HL-60/S4 treated with retinoic acid at 250 ng/mL for 4 days and 3 days (cell line): ENCODE results near the gene ACCSL.

Experiments
- in situ Hi-C: fragments of 300-500 bp; cut with MboI; formaldehyde crosslinking; loops from 2 replicates; pipeline ENCODE4 v1.7.0; 2022; ENCODE audit warnings: low sequenced_read_pairs

Gene ACCSL

DNA sequence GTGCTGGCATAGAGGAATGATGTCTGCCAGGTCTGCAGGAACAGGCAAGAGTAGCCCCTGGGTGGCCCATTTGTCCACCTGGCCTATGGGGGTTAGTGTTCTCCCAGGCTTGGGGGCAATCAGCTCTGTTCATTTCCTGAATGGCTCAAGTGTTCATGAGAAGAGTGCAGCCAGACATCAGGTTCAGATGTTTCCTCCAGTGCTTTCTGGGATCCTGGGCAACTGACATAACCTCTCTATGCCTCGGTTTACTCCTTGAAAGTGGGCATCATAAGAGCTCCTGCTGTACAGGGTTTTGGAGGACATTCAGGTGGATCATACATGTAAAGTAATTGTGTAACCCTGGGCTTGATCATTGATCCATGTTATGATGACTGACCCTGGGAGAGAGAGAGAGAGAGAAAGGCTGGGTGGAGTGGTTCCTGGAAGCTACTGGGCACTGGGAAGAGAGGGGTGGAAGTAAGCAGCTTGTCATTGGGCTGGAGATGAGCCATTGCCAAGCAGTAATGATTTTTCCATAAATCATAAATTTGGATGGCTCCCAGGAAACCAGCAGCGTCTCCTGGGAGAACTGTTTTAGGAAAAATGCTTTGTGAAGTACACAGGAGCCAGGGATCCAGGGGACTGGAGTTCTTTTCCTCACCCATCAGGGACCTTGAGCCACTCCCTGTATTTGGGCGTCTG, 30.2 kb upstream of the ACCSL start:
- in situ Hi-C loops = no loop called here

DNA sequence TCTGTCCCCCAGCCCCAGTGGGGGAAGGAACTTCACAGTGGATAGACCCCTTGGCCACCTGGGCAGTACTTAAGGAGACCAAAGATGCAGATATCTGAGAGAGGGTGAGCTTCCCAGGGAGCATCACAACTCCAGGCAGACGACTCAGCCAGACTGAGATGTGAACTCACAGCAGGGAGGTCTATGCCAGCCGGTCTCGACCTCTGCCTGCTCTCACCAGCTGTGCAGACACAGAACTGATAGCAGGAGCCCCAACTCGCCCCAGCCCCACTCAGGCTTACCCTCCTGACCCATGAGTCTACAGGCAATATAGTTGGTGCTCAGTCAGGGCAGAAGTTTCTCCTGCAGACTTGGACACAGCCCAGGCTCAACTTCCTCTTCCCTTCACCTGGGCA, 29.7 kb upstream of the ACCSL start:
- in situ Hi-C loops = no loop called here

DNA sequence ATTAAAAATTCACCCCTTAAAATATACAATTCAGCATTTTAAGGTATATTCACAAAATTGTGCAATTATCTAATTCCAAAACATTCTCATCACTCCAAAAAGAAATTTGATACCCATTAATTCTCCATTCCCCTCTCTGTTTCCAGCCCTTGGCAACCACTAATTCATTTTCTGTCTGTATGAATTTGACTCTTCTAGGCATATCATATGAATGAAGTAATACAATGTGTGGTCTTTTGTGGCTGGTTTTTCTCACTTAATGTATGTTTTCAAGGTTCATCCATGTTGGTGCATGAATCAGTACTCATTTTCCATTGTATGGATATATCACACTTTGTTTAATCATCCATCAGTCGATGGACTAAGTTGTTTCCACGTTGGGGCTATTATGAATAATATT, 29.0 kb upstream of the ACCSL start:
- in situ Hi-C loops = no loop called here

DNA sequence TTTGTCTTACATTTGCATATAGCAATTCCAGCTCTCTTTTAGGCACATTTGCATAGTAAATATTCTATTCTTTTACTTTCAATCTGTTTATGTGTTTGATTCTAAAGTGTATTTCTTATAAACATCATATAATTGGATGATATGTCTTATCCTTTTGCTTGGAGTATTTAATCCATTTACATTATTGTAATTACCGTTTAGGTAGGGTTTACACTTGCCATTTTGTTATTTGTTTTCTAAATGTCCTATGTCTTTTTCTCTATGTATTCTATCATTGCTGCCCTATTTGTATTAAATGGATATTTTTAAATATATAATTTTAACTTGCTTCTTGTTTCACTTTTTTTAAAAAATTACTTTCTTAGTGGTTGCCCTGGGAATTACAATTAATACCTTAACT, 22.8 kb upstream of the ACCSL start:
- in situ Hi-C loops = no loop called here

DNA sequence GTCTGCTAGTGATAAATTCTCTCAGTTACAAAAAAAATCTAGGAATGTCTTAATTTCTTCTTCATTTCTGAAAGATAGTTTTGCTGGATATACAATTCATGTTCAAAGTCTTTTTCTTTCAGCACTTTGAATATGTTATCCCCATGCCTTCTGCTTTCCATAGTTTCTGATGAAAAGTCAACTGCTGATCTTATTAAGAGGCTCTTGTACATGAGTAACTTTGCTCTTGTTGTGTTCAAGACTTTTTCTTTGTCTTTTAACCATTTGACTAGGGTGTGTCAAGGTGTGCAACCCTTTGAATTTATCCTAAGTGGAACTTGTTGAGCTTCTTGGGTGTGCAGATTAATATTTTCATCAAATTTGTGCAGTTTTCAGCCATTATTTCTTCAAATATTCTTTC, 22.1 kb upstream of the ACCSL start:
- in situ Hi-C loops = no loop called here

DNA sequence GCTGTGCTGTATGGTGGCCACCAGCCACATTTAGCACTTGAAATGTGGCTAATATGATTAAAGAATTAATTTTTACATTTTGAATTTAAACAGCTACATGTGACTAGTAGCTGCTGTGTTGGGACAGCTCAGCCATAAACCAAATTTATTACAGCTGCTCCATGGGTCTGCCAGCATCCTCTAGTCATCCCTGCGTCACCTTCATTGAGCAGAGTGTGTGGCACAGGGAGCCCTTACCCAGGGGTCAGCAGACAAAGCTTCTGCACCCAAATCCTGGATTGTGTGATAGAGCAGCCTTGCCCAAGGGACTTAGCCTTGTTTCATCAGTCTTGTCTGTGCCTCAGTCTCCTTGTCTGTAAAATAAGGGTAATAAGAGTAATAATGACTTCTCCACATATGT, 19.4 kb upstream of the ACCSL start:
- in situ Hi-C loops = no loop called here

DNA sequence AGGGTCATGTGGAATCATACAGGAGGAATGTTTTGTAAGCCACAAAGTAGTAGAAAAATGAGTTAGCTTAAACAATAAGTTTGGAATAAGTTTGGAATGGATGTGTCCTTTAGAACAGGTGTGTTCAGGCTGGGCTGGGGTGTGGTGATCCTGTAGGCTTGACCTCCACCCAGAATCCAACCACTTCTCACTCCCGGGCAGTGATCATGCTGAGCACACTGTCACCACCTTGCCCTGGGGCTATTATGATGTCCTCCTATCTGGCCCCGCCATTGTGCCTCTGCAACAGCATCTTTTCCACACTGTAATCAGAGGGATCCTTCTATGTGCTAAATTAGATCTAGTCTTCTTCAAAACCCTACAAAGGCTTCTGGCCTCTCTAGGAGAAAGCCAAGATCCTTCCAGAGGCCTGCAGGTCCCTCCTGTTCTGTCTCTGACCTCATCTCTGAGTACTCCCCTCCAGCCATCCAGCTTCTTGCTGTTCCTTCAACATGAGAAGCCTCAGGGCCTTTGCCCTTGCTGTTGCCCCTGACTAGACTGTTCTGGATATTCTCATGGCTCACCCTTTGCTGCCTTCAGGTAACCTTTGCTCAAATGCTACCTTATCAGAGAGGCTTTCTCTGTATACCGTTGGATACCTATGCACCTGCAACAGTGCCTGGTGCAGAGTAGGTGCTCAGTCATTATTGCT, 18.8 kb upstream of the ACCSL start:
- in situ Hi-C loops = no loop called here

DNA sequence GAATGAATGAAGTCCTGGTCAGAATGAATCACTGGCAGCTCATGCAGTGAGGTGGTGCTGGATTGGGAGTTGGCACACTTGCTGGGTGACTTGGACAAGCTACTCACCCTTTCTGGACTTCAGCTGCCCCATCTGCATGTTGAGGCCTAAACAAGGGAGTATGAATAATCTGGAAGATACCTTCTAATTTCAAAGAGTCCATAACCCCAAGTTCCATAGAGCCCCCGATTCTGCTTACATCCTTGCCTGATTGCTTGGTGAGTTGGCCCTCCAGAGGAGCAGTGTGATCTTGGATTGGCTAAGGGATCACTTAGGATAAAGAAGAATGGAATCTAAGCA, 18.3 kb upstream of the ACCSL start:
- in situ Hi-C loops = no loop called here

DNA sequence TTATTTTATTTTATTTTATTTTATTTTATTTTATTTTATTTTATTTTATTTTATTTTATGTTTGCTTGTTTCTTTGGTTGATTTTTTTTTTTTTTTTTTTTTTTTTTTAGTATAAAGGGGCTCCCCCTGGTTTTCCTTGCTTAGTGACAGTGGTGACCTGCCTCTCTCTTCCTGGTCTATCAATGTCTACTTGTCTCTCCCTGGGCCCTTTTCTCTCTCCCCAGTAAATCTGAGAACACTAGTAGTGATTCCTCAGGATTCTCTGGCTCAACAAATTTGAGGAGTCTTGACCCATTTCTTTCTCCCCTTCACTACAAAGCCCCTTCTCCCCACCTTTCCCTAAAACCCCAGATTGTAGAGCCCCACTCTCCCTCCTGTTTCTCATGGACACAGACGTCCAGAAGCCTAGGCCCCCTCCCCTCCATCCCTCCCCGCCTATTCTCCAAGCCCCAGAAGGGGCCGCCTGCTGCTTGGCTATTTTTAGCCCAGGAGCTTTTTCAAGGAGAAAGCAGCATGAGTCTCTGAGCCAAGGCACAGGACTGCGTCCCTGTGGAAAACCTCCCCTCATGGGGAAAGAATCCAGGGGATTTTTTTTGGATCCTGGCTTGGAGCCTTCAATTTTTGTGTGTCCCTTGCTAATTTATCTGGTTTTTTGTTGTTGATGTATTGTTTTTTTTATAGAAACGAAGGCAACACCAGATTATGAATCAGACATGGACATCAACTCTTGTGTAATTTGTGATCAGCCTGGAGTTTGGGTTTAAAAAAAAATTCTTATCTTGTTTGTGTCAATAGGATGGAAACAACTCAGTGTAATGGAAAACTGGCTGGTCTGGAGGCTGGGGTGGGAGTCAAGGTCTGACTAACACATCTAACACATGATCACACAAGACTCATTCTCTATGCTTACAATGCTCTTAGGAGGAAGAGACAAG, 17.5 kb upstream of the ACCSL start:
- in situ Hi-C loops = no loop called here

DNA sequence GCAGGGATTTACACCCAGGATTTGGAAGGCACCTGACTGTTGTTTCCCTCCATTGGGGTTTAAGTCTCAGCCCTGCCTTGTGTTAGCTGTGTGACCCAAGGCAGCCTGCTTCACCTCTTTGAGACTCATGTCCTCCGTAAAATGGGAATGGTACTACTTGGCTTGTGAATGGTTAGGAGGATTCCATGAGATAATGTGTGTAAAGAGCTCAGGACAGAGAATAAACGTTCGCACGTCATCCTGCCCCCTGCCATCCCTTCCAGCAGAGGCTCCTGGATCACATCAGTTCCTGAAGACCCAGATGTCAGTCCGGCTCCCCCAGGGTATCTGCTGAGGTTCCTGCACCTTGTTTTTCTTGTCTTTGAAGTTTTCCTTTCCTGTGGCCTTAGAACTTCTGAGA, 16.8 kb upstream of the ACCSL start:
- in situ Hi-C loops = no loop called here

DNA sequence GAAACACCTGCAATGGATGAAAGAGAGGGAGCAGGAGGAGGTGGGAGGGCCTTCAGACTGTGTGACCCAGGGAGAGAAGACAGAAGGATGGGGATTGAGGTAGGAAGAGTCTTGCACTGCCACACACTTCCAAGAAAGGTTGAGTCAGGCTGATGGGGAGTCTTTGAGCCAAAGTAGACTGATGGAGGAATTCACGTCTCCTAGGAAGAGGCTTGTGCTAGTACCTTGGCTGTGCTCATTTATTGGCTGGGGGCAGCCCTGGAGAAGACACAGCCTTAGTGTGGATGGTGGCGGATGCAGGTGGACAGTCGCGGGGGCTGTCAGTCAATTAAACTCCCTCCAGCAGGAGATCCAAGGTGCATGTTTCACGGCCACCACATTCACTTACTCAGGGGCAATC, 16.2 kb upstream of the ACCSL start:
- in situ Hi-C loops = no loop called here

DNA sequence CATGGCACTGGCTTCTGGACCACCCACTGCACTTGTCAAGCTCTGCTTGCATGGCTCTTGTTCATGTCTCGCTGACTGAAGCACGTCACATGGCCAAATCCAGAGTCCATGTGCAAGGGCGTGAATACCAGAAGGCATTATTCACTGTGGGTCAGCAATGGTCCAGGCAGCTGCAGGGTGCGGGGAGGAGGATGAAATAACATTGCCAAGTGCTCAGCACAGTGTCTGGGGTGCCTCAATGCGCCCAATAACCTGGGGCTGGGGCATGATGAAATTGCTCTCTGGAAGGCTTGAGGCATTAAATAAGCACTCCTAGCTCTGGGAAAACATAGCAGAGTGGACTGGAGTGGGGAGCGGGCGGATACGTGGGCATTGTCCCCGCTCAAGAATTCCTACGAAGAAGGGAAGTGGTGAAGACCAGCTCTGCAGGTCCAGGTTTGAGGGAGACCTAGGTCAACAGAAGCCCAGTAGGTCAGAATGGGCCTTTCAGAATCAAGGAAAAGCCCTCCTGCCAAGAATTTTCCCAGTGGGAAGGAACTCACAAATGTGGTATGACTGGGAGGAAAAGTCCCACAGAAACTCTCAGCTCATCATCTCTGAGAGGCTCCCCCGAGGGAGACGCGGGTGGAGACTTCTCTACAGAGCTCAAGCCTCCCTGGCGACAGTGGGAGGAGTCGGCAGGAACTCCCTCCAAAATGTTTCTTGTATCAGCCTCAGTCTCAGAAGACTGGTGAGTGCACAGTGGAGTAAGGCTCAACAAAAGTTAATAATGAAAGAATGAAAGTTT, 15.3 kb upstream of the ACCSL start:
- in situ Hi-C loops = no loop called here

DNA sequence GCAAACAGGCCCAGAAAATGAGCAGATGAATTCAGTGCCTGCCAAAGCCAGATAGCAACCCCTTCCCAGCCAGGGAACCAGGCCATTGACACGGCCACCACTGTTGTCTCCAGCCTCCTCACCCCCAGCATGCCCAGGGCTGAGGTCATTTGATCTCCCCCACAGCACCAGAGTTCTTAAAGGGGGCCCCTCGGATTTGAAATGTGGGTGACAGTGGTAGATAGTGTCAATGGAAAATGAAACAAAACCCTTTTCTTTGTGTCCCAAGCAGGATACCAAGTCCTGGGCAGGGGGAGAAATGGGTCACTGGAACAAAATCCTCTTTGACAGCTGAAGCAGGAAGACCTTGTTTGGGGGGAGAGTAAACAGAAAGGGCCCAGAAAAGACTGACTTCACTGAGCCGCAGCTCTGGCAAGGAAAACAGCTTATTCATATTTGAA, 14.3 kb upstream of the ACCSL start:
- in situ Hi-C loops = no loop called here

DNA sequence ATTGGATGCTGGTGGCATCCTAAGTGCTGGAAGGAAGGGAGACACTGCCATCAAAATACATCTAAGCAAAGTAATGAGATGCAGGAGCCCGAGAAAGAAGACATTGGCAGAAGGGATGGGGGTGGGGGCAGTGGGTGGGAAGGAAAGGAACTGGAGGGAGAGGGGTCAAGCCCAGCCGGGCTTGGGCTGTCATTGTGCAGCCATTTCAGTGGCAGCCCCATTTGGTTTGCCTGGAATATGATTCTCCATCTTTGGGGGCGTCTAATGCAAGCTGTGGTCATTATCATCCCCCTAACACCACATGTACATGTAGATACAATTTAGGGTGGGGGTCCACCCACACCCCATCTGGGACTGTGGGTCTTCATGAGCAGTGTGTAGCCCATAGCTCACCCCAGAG, 13.9 kb upstream of the ACCSL start:
- in situ Hi-C loops = no loop called here

DNA sequence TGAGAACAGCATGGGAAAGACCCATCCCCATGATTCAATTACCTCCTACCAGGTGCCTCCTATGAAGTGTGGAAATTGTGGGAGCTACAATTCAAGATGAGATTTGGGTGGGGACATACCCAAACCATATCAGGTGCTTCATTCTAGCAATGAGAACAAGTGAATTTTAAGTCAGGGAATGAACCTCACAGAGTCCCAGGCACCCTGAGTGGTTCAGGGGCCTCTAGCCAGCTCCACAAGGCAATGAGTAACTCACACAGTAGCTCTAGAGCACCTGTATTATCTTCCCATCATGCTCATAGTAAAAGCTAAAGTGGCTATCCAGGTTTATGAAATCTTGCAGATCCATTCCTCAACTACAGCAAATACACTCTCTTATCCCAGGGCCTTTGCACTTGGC, 13.1 kb upstream of the ACCSL start:
- in situ Hi-C loops = no loop called here

DNA sequence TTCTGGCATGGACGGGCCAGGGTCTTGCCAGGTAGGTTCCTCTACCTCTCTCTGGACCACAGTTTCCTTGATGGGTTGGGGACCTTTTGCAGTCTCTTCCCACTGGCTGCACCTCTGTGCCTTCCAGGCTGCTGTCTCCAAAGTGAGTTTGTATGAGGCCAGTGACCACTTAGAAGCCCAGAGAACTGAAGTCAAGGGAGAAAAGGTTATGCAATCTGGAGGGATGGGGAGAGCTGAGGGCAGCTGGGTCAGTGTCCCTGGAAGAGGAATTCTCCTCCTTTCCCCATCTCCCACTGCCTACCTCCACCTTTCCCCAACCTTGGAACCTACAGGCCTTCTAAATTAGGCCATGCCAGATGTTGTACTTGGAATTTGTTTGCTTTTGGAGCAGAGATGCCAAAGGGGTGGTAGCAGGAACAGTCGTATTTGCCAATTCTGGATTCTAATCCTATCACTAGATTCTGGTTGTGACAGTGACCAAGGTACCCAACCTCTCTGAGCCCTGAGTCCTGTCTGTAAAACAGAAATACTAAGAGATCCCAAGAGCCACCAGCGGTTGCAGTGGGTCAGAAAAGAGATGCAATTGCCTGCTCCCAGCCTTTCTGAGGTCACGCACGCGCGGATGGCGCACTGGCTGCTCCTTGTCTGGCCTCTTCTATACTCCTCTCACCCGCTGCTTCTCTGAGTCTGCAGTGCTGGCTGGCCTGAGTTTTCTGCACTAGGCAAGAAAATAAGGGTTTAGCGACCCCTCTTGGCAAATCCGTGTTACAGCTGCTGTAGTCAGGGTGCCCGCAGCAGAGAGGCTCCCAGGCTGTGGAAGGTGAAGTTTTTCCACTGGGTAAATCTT, 10.7 kb upstream of the ACCSL start:
- in situ Hi-C loops = no loop called here

DNA sequence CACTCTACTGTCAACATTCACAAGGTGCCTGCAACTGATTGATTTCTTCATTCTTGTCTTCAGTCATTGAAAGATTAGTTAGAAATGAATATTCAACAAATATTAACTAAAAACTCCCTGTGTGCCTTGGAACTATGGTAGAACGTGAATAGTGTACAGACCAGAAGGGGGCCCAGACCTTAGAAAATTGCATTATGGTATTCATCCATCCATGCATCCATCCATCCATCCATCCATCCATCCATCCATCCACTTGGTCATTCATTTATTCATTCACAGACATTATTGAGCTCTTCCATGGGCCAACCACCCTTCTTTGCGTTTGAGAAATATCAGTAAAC, 10.2 kb upstream of the ACCSL start:
- in situ Hi-C loops = no loop called here

DNA sequence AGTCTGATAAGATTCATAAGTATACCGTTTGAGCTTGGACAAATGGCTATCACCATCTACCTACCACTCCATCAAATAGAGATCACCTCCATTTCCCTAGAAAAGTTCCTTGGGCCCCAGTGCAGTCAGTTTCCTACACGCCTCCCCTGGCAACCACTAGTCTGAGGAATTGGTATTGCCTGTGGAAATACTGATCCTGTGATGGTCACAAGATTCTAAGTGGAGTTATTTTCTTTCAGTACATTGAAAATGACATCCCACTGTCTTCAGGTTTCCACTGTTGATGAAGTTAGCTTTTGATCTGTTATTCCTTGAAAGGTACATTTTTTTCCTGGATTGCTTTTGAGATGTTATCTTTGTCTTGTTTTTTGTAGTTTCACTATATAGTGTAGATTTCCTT, 4.6 kb upstream of the ACCSL start:
- in situ Hi-C loops = no loop called here

DNA sequence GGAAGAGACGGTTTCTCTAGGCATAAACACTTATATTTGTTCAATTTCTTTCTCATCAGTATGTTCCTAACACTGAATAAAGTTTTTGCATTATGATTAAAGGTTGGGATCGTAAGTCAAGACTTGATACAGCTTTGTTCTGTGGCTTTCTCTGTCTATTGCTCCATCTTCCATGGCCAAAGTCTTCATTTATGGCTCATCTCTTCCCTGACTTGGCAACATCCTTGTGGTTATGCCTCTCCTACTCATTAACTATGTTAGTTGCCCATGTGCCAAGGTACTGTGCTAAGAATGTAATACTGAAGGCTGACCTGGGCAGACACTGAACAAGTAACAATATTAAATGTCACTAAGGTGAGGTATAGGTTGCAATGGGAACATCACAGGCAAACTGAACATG, 1.6 kb upstream of the ACCSL start:
- in situ Hi-C loops = no loop called here

DNA sequence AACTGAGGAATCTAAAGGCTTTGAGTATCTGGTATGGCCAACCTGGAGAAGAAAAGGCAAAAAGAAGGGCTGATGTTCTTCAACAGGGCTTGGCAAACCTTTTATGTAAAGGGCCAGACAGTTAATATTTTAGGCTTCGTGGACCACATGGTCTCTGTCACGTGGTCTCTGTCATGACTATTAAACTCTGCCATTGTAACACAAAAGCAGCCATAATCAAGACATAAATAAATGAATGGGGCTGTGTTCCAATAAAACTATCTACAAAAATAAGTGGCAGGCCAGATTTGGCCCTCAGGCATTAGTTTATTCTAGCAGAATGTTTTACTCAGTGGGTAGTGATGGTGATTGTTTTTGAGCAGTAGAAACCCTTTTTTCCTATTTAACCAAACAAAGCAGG, 483 bp upstream of the ACCSL start:
- in situ Hi-C loops = no loop called here
